ENCODE measurements around the gene SIL1.
"Not testable (repeated sequence)": the region's sequence is repeated elsewhere in the genome, so short reads cannot be mapped to it uniquely, and the experiment has no call there.

Gene SIL1

GRCh38 chr5:138942066-138942465 is 256.1 kb downstream of the SIL1 start:
- DNase-seq (ENCODE audit: low spot score) = no peak

- DNase-seq (ENCODE audit: low spot score) = no peak
Measured at GRCh38 chr5:138938526-138938925, 259.6 kb downstream of the SIL1 start.

GRCh38 chr5:138937392-138938387 is 260.5 kb downstream of the SIL1 start:
- DNase-seq (ENCODE audit: low spot score) = no peak

GRCh38 chr5:138936968-138937345 is 261.2 kb downstream of the SIL1 start:
- DNase-seq (ENCODE audit: low spot score) = no peak

GRCh38 chr5:138936225-138936967 is 261.8 kb downstream of the SIL1 start:
- no peak for DNase-seq (ENCODE audit: low spot score)

GRCh38 chr5:138935466-138935865 is 262.7 kb downstream of the SIL1 start:
- no peak for DNase-seq (ENCODE audit: low spot score)

GRCh38 chr5:138934971-138935370 is 263.2 kb downstream of the SIL1 start:
- DNase-seq (ENCODE audit: low spot score) = no peak

- DNase-seq (ENCODE audit: low spot score) = no peak
Measured at GRCh38 chr5:138933522-138934290, 264.5 kb downstream of the SIL1 start.

GRCh38 chr5:138932171-138932810 is 265.9 kb downstream of the SIL1 start:
- DNase-seq (ENCODE audit: low spot score) = no peak

GRCh38 chr5:138930371-138931097 is 267.6 kb downstream of the SIL1 start:
- no peak for DNase-seq (ENCODE audit: low spot score)

GRCh38 chr5:138929571-138929955 is 268.6 kb downstream of the SIL1 start:
- no peak for DNase-seq (ENCODE audit: low spot score)

- DNase-seq (ENCODE audit: low spot score) = no peak
Measured at GRCh38 chr5:138927979-138928378, 270.2 kb downstream of the SIL1 start.

GRCh38 chr5:138927544-138927943 is 270.6 kb downstream of the SIL1 start:
- DNase-seq (ENCODE audit: low spot score) = no peak

GRCh38 chr5:138926688-138927448 is 271.3 kb downstream of the SIL1 start:
- no peak for DNase-seq (ENCODE audit: low spot score)

- DNase-seq (ENCODE audit: low spot score) = no peak
Measured at GRCh38 chr5:138926257-138926656, 271.9 kb downstream of the SIL1 start.

- no peak for DNase-seq (ENCODE audit: low spot score)
Measured at GRCh38 chr5:138925090-138925635, 273.0 kb downstream of the SIL1 start.

- DNase-seq (ENCODE audit: low spot score) = no peak
Measured at GRCh38 chr5:138922494-138922893, 275.7 kb downstream of the SIL1 start.

GRCh38 chr5:138921362-138921761 is 276.8 kb downstream of the SIL1 start:
- not testable (repeated sequence) for DNase-seq (ENCODE audit: low spot score)

GRCh38 chr5:138920181-138920580 is 278.0 kb downstream of the SIL1 start:
- DNase-seq (ENCODE audit: low spot score) = no peak

- no peak for DNase-seq (ENCODE audit: low spot score)
Measured at GRCh38 chr5:138918686-138919085, 279.5 kb downstream of the SIL1 start.
